Measurements from ENCODE around the gene PRKCA. TPM values are rescaled to one million over a fixed set of nuclear protein-coding genes. Genes with fewer than 3 reads are reported as not detected.

PRKCA gene
- total and polyA plus RNA-seq, 2 donors (not counting 3 experiments of a cell fraction or from before 2014, with no cell fraction given), result 7.5 to 34.2 TPM

DNA sequence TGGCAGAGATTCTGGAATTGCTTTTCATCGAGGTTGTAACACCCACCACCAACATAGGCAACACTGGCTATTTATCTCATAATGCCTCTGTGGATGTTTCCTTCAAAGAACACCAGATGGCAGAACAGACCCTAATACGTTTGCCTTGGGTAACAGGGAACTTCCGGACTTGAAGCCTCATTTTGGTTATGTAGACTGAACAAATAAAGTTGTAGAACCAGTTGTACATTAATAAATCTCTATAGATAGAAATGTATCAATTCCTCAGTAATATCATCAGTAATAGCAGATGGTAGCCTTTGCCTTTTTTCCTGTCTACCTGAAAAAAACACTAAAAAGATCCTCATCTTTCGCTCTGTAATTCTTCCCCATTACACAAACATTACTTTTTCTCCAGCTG lies 47.3 kb upstream of the PRKCA start:
- Histone ChIP-seq H3K9ac (replicated peaks; ENCODE audit: extremely low read depth, insufficient read depth, low read length) (no peak overlapping the region), H2AFZ (ENCODE audit: low read depth, low read length) (no peak overlapping the region), H3K36me3 (ENCODE audit: control insufficient read depth in 2 of 2, extremely low read depth in 1 of 2, insufficient read depth in 2 of 2, low read length in 2 of 2) (no peaks in the 10 kb centered on the region), H3K79me2 (ENCODE audit: control insufficient read depth, insufficient read depth, low read length) (no peaks in the 10 kb centered on the region), H3K9me1 (replicated peaks; ENCODE audit: control insufficient read depth, extremely low read depth, insufficient read depth, low read length) (no peaks in the 10 kb centered on the region), H3K4me2 (ENCODE audit: insufficient read depth, low read length) (no peak overlapping the region), H3K4me3 (replicated peaks in 1 of 3; ENCODE audit: insufficient read depth in 1 of 3, low read depth in 1 of 3, low read length in 3 of 3) (no peak overlapping the region), H3K9me3 (replicated peaks; ENCODE audit: control insufficient read depth, insufficient read depth, low read length) (no peaks in the 10 kb centered on the region), H3K27ac (ENCODE audit: insufficient read depth, low read depth, low read length) (no peak overlapping the region), H3K4me1 (ENCODE audit: control insufficient read depth, extremely low read depth, insufficient read depth, low read length) (peaks cover 2% of the 10 kb centered on the region), H3K27me3 (ENCODE audit: control insufficient read depth in 2 of 2, insufficient read depth in 2 of 2, low read length in 2 of 2) (no peaks in the 10 kb centered on the region), H4K20me1 (replicated peaks; ENCODE audit: control insufficient read depth, extremely low read depth, insufficient read depth, low read length) (no peaks in the 10 kb centered on the region)
- no peak for TF ChIP-seq JUN (IDR thresholded peaks at IDR 0.05; ENCODE audit: borderline replicate concordance, insufficient read depth, insufficient read length, low read depth)
- TF ChIP-seq, protein P1, sequence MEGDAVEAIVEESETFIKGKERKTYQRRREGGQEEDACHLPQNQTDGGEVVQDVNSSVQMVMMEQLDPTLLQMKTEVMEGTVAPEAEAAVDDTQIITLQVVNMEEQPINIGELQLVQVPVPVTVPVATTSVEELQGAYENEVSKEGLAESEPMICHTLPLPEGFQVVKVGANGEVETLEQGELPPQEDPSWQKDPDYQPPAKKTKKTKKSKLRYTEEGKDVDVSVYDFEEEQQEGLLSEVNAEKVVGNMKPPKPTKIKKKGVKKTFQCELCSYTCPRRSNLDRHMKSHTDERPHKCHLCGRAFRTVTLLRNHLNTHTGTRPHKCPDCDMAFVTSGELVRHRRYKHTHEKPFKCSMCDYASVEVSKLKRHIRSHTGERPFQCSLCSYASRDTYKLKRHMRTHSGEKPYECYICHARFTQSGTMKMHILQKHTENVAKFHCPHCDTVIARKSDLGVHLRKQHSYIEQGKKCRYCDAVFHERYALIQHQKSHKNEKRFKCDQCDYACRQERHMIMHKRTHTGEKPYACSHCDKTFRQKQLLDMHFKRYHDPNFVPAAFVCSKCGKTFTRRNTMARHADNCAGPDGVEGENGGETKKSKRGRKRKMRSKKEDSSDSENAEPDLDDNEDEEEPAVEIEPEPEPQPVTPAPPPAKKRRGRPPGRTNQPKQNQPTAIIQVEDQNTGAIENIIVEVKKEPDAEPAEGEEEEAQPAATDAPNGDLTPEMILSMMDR (IDR thresholded peaks at IDR 0.05; ENCODE audit: extremely low read depth in 1 of 2, insufficient read depth in 1 of 2, low read depth in 1 of 2, low read length in 2 of 2), result peak; percentile 50 to 58
- no peak for TF ChIP-seq MYC (IDR thresholded peaks at IDR 0.05; ENCODE audit: low read depth, low read length)
- CTCF ChIA-PET, result interaction anchor here (0.7 to 2.7 kb wide), 19 partner anchors 13 to 420 kb away, joined by 3 to 47 read pairs (median 5); no protein-coding TSS in a partner anchor
- FAIRE-seq (peak; percentile 89), DNase-seq (ENCODE audit: low read depth, low spot score) (peak; percentile 74)
- no TSS peak for BruUV-seq (replicated peaks)
- dilution Hi-C loops (cut with MboI; ENCODE audit: extremely low pct_ligation_motif_present, low sequenced_read_pairs), result no loop called here
- POLR2A ChIA-PET, result no interaction called here
- intact Hi-C loops (cut with micrococcal nuclease), result loop anchor here (1.0 to 10.0 kb wide), 7 partner anchors 20 to 418 kb away; no protein-coding TSS in a partner anchor

DNA sequence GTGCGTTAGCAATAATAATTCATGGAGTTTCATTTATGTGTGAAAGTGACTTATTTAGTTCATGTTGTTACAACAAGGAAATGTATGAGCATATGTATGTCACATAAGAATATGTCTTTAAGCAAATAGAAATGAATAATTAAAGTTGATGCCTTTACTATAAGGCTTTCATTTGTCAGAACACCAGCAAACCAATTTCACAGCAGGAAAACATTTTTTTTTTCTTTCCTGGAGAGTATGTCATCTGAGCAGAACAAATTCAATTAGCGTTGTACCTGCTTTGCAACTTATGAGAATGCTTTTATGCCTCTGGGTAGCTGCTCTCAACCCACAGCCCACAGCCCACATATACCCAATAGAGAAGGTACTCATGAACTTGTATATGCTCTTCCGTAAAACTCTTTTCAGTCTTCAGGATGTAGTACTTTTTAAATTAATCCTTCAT lies 46.9 kb upstream of the PRKCA start:
- Histone ChIP-seq H3K9me3 (replicated peaks; ENCODE audit: control insufficient read depth, insufficient read depth, low read length) (no peaks in the 10 kb centered on the region), H2AFZ (ENCODE audit: low read depth, low read length) (no peak overlapping the region), H3K4me3 (replicated peaks in 1 of 3; ENCODE audit: insufficient read depth in 1 of 3, low read depth in 1 of 3, low read length in 3 of 3) (no peak overlapping the region), H3K4me1 (ENCODE audit: control insufficient read depth, extremely low read depth, insufficient read depth, low read length) (peaks cover 2% of the 10 kb centered on the region), H3K36me3 (ENCODE audit: control insufficient read depth in 2 of 2, extremely low read depth in 1 of 2, insufficient read depth in 2 of 2, low read length in 2 of 2) (no peaks in the 10 kb centered on the region), H4K20me1 (replicated peaks; ENCODE audit: control insufficient read depth, extremely low read depth, insufficient read depth, low read length) (no peaks in the 10 kb centered on the region), H3K79me2 (ENCODE audit: control insufficient read depth, insufficient read depth, low read length) (no peaks in the 10 kb centered on the region), H3K9ac (replicated peaks; ENCODE audit: extremely low read depth, insufficient read depth, low read length) (no peak overlapping the region), H3K4me2 (ENCODE audit: insufficient read depth, low read length) (no peak overlapping the region), H3K27ac (ENCODE audit: insufficient read depth, low read depth, low read length) (no peak overlapping the region), H3K27me3 (ENCODE audit: control insufficient read depth in 2 of 2, insufficient read depth in 2 of 2, low read length in 2 of 2) (no peaks in the 10 kb centered on the region), H3K9me1 (replicated peaks; ENCODE audit: control insufficient read depth, extremely low read depth, insufficient read depth, low read length) (no peaks in the 10 kb centered on the region)
- CTCF ChIA-PET, result interaction anchor here (0.7 to 2.7 kb wide), 23 partner anchors 10 to 419 kb away, joined by 3 to 47 read pairs (median 4); no protein-coding TSS in a partner anchor
- intact Hi-C loops (cut with micrococcal nuclease) (loop anchor here (1.0 to 10.0 kb wide), 7 partner anchors 20 to 418 kb away; no protein-coding TSS in a partner anchor), dilution Hi-C loops (cut with MboI; ENCODE audit: extremely low pct_ligation_motif_present, low sequenced_read_pairs) (no loop called here)
- FAIRE-seq, result no peak
- DNase-seq (ENCODE audit: low read depth, low spot score), result no peak
- no TSS peak for BruUV-seq (replicated peaks)
- TF ChIP-seq EZH2 (IDR thresholded peaks at IDR 0.05; ENCODE audit: borderline replicate concordance, low read depth, low read length, severe bottlenecking), result no peak
- POLR2A ChIA-PET, result no interaction called here

All from endothelial cell of umbilical vein (primary cell).